WTC11 (cell line): ENCODE measurements around the gene HLA-A. TPM values are rescaled to one million over a fixed set of nuclear protein-coding genes. Genes with fewer than 3 reads are reported as not detected.
A peak's percentile ranks its signal among the peaks of the same experiment; 100 is the strongest.
"Not testable (repeated sequence)": the region's sequence is repeated elsewhere in the genome, so short reads cannot be mapped to it uniquely, and the experiment has no call there.

Experiments
- ATAC-seq: fragments of 200-7000 bp; cut with Tn5 transposase; 2 replicates; pipeline ENCODE4 v1.10.0; 2021; ENCODE audit warnings: mild to moderate bottlenecking, moderate library complexity
- CTCF ChIA-PET: fragments of 300-600 bp; sonication (Branson Sonifier 250); formaldehyde crosslinking; loops from one replicate; lab custom pipeline; 2021; ENCODE audit warnings: antibody characterized with exemption; lab: Charles Lee
- POLR2A ChIA-PET: fragments of 350-600 bp; sonication (Branson Sonifier 250); formaldehyde crosslinking; loops from one replicate; lab custom pipeline; 2021; ENCODE audit warnings: antibody characterized with exemption; lab: Charles Lee
- DNase-seq: peaks from one replicate; pipeline ENCODE4 v3.0.0; 2021; ENCODE audit warnings: low spot score
- H3K27ac Mint-ChIP-seq: 2 replicates; pipeline ENCODE4 v1.8.0; 2021; ENCODE audit warnings: mixed read lengths
- H3K27me3 Mint-ChIP-seq: 2 replicates; pipeline ENCODE4 v1.8.0; 2021; ENCODE audit warnings: low read depth, mild to moderate bottlenecking, moderate library complexity, mixed read lengths
- H3K36me3 Mint-ChIP-seq: 2 replicates; pipeline ENCODE4 v1.8.0; 2021; ENCODE audit warnings: mixed read lengths
- H3K4me1 Mint-ChIP-seq: 2 replicates; pipeline ENCODE4 v1.8.0; 2022; ENCODE audit warnings: mixed read lengths
- H3K4me3 Mint-ChIP-seq: 2 replicates; pipeline ENCODE4 v1.8.0; 2021; ENCODE audit warnings: mild to moderate bottlenecking, moderate library complexity, mixed read lengths
- H3K9me3 Mint-ChIP-seq: 2 replicates; pipeline ENCODE4 v1.8.0; 2021; ENCODE audit warnings: mixed read lengths
- ATF1 ChIP-seq: sonication (generic); formaldehyde crosslinking; IDR thresholded peaks from 2 replicates; pipeline ENCODE4 v1.8.1; 2023; ENCODE audit warnings: mild to moderate bottlenecking, moderate library complexity, missing genetic modification reagents
- CREB1 ChIP-seq: sonication (generic); formaldehyde crosslinking; IDR thresholded peaks from 2 replicates; pipeline ENCODE4 v1.8.0; 2023; ENCODE audit warnings: mild to moderate bottlenecking, missing genetic modification reagents
- MAX ChIP-seq: sonication (generic); formaldehyde crosslinking; IDR thresholded peaks from 2 replicates; pipeline ENCODE4 v1.8.0; 2022; ENCODE audit warnings: mild to moderate bottlenecking, missing genetic modification reagents
- MXD4 ChIP-seq: fragments of 250-450 bp; sonication (Bioruptor Pico); IDR thresholded peaks from 2 replicates; pipeline ENCODE4 v1.8.0; 2021; ENCODE audit warnings: mild to moderate bottlenecking, moderate library complexity, borderline replicate concordance
- MYBL2 ChIP-seq: sonication (generic); formaldehyde crosslinking; IDR thresholded peaks from 2 replicates; pipeline ENCODE4 v1.8.1; 2023; ENCODE audit warnings: mild to moderate bottlenecking, moderate library complexity, missing genetic modification reagents
- NR3C1 ChIP-seq: sonication (generic); formaldehyde crosslinking; conservative IDR thresholded peaks from 2 replicates; pipeline ENCODE4 v1.8.1; 2023; ENCODE audit warnings: low read depth, mild to moderate bottlenecking, missing genetic modification reagents
- PREB ChIP-seq: sonication (generic); formaldehyde crosslinking; IDR thresholded peaks from 2 replicates; pipeline ENCODE4 v1.8.1; 2022; ENCODE audit warnings: mild to moderate bottlenecking, missing genetic modification reagents, moderate library complexity, borderline replicate concordance
- SMAD4 ChIP-seq: sonication (generic); formaldehyde crosslinking; IDR thresholded peaks from 2 replicates; pipeline ENCODE4 v1.8.0; 2022; ENCODE audit warnings: mild to moderate bottlenecking, missing genetic modification reagents
- SOX15 ChIP-seq: fragments of 250-450 bp; sonication (Bioruptor Pico); IDR thresholded peaks from 2 replicates; pipeline ENCODE4 v1.9.0; 2021; ENCODE audit warnings: mild to moderate bottlenecking
- TCF7 ChIP-seq: sonication (generic); formaldehyde crosslinking; IDR thresholded peaks from 2 replicates; pipeline ENCODE4 v1.8.0; 2022; ENCODE audit warnings: mild to moderate bottlenecking, low read depth, missing genetic modification reagents, moderate library complexity
- TEAD1 ChIP-seq: sonication (generic); formaldehyde crosslinking; IDR thresholded peaks from 2 replicates; pipeline ENCODE4 v1.8.0; 2022; ENCODE audit warnings: mild to moderate bottlenecking, missing genetic modification reagents
- ZBTB21 ChIP-seq: sonication (generic); formaldehyde crosslinking; IDR thresholded peaks from 2 replicates; pipeline ENCODE4 v1.8.1; 2023; ENCODE audit warnings: mild to moderate bottlenecking, missing genetic modification reagents, borderline replicate concordance
- ZNF281 ChIP-seq: sonication (generic); formaldehyde crosslinking; IDR thresholded peaks from 2 replicates; pipeline ENCODE4 v1.8.0; 2023; ENCODE audit warnings: mild to moderate bottlenecking, missing genetic modification reagents
- ZNF317 ChIP-seq: sonication (generic); formaldehyde crosslinking; IDR thresholded peaks from 2 replicates; pipeline ENCODE4 v1.8.1; 2023; ENCODE audit warnings: low read depth, mild to moderate bottlenecking, moderate library complexity, missing genetic modification reagents, borderline replicate concordance
- ZNF423 ChIP-seq: fragments of 250-450 bp; sonication (Bioruptor Pico); IDR thresholded peaks from 2 replicates; pipeline ENCODE4 v2.1.2; 2022; ENCODE audit warnings: mild to moderate bottlenecking, moderate library complexity
- ZNF532 ChIP-seq: fragments of 250-450 bp; sonication (Bioruptor Pico); IDR thresholded peaks from 2 replicates; pipeline ENCODE4 v1.9.0; 2021; ENCODE audit warnings: mild to moderate bottlenecking, borderline replicate concordance
- total RNA-seq: library from RNA; stranded (reverse); gene quantifications from 3 replicates; pipeline ENCODE4 v1.2.3, GENCODE V29; 2021
- TF ChIP-seq, protein P1 (sequence below): sonication (generic); formaldehyde crosslinking; IDR thresholded peaks from 2 replicates; pipeline ENCODE4 v1.8.1; 2022; ENCODE audit warnings: missing genetic modification reagents, borderline replicate concordance
- TF ChIP-seq, protein P2 (sequence below): fragments of 250-450 bp; sonication (Bioruptor Pico); IDR thresholded peaks from 2 replicates; pipeline ENCODE4 v1.8.0; 2021; ENCODE audit warnings: mild to moderate bottlenecking

The HLA-A gene
- total RNA-seq, 1 experiment from 2014 or later: 93.2 TPM

DNA sequence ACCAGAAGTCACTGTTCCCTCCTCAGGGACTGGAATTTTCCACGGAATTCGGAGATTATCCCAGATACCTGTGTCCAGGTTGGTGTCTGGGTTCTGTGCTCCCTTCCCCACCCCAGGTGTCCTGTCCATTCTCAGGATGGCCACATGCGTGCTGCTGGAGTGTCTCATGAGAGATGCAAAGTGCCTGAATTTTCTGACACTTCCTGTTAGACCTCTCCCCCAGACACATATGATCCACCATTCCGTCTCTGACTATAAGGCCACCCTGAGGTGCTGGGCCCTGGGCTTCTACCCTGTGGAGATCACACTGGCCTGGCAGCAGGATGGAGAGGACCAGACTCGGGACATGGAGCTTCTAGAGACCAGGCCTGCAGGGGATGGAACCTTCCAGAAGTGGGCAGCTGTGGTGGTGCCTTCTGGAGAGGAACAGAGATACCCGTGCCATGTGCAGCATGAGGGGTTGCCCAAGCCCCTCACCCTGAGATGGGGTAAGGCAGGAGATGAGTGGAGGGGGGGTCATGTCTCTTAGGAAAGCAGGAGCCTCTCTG lies 14.4 kb upstream of the HLA-A start (continued):
- TF ChIP-seq ZNF281 (no peak), ATF1 (CRISPR knock-in tag) (no peak), ZNF423 (CRISPR knock-in tag) (no peak), SOX15 (no peak), PREB (no peak), ZBTB21 (CRISPR knock-in tag) (no peak)

DNA sequence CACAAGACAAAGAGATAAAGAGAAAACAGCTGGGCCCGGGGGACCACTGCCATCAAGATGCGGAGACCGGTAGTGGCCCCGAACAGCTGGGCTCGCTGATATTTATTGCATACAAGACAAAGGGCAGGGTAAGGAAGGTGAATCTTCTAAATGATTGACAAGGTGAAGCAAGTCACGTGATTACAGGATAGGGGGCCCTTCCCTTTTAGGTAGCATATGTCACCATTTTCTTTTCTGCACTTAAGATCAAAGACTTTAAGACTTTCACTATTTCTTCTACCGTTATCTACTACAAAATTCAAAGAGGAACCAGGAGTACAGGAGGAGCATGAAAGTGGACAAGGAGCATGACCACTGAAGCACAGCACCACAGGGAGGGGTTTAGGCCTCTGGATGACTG lies 12.3 kb upstream of the HLA-A start:
- H3K27ac Mint-ChIP-seq, DNase-seq, POLR2A ChIA-PET, H3K9me3 Mint-ChIP-seq, H3K4me3 Mint-ChIP-seq, CTCF ChIA-PET, H3K36me3 Mint-ChIP-seq, ATAC-seq: not testable (repeated sequence)
- Mint-ChIP-seq H3K27me3 (peaks cover 62% of the 10 kb centered on the region), H3K4me1 (peaks cover 16% of the 10 kb centered on the region)

DNA sequence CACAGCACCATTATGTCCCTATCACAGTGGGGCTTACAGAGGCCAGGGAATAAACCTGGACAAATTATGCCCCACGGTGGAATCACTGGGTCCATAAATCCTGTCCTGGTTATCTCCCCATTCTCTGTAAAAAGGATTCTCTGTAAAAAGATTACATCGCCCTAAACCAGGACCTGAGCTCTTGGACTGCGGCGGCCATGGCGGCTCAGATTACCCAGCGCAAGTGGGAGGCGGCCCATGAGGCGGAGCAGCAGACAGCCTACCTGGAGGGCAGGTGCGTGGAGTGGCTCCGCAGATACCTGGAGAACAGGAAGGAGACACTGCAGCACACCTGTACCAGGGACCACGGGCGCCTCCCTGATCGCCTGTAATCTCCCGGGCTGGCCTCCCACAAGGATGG lies 8.4 kb upstream of the HLA-A start:
- Mint-ChIP-seq H3K9me3 (peaks cover 32% of the 10 kb centered on the region), H3K36me3 (peaks cover 15% of the 10 kb centered on the region), H3K27ac (no peak overlapping the region), H3K4me1 (peaks cover 8% of the 10 kb centered on the region), H3K4me3 (no peak overlapping the region), H3K27me3 (peaks cover 39% of the 10 kb centered on the region)
- ChIA-PET CTCF (no interaction called here), POLR2A (no interaction called here)
- ATAC-seq: peak; percentile 55; the same call in 1 of the 2 replicates
- no peak for DNase-seq
- TF ChIP-seq TCF7 (CRISPR knock-in tag): no peak
- no peak for TF ChIP-seq ZNF317 (CRISPR knock-in tag)
- no peak for TF ChIP-seq TEAD1
- TF ChIP-seq MXD4 (CRISPR knock-in tag): no peak
- TF ChIP-seq CREB1 (CRISPR knock-in tag): no peak
- TF ChIP-seq MAX (CRISPR knock-in tag): no peak
- TF ChIP-seq MYBL2 (CRISPR knock-in tag): no peak
- no peak for TF ChIP-seq NR3C1 (CRISPR knock-in tag)
- TF ChIP-seq ZNF532 (CRISPR knock-in tag): no peak
- TF ChIP-seq, protein P1, sequence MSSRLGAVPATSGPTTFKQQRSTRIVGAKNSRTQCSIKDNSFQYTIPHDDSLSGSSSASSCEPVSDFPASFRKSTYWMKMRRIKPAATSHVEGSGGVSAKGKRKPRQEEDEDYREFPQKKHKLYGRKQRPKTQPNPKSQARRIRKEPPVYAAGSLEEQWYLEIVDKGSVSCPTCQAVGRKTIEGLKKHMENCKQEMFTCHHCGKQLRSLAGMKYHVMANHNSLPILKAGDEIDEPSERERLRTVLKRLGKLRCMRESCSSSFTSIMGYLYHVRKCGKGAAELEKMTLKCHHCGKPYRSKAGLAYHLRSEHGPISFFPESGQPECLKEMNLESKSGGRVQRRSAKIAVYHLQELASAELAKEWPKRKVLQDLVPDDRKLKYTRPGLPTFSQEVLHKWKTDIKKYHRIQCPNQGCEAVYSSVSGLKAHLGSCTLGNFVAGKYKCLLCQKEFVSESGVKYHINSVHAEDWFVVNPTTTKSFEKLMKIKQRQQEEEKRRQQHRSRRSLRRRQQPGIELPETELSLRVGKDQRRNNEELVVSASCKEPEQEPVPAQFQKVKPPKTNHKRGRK (CRISPR knock-in tag): no peak
- TF ChIP-seq, protein P2, sequence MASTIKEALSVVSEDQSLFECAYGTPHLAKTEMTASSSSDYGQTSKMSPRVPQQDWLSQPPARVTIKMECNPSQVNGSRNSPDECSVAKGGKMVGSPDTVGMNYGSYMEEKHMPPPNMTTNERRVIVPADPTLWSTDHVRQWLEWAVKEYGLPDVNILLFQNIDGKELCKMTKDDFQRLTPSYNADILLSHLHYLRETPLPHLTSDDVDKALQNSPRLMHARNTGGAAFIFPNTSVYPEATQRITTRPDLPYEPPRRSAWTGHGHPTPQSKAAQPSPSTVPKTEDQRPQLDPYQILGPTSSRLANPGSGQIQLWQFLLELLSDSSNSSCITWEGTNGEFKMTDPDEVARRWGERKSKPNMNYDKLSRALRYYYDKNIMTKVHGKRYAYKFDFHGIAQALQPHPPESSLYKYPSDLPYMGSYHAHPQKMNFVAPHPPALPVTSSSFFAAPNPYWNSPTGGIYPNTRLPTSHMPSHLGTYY (CRISPR knock-in tag): no peak
- TF ChIP-seq SMAD4 (CRISPR knock-in tag): no peak
